ENCODE data around the gene FAM117B.
A peak's percentile ranks its signal among the peaks of the same experiment; 100 is the strongest.

FAM117B gene

DNA sequence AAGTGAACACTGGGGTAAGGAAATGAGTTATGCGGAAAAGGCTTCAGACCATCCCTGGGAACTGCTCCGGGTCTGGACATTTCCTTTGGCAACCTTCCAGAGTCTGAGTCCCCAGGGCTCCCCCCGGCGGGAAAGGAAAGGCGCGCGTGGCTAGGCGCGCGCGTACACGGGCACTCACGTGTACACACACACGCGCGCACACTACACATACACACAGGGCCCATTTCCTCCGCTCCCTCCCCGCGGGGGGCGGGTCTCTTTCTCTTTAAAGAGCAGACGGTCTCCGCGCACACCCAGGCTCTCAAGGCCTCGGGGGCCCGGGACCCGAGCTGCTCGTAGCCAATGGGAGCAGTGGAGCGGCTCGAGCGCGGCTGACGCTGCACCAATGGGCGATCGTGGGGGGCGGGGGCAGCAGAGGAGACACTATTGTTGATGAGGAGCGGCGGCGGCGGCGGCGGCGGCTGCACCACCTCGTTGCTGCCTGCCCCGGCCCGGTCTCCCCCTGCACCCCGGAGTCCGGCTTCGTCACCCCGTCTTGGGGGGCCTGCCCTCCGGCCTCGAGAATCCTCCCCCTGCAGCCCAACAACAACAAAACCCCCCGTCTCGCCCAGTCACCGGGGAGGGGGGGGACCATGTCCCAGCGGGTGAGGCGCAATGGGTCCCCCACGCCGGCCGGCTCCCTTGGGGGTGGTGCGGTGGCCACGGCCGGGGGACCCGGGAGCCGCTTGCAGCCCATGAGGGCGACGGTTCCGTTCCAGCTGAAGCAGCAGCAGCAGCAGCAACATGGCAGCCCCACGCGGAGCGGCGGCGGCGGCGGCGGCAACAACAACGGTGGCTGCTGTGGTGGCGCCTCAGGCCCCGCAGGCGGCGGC, at the start of gene FAM117B:
Gene FAM117B (plus strand): TSS at position 414 of the 872 bp plus-strand sequence. CDS start 219 bp downstream, at position 633.
- DNase-seq (ENCODE audit: low read depth): peak; percentile 99

DNA sequence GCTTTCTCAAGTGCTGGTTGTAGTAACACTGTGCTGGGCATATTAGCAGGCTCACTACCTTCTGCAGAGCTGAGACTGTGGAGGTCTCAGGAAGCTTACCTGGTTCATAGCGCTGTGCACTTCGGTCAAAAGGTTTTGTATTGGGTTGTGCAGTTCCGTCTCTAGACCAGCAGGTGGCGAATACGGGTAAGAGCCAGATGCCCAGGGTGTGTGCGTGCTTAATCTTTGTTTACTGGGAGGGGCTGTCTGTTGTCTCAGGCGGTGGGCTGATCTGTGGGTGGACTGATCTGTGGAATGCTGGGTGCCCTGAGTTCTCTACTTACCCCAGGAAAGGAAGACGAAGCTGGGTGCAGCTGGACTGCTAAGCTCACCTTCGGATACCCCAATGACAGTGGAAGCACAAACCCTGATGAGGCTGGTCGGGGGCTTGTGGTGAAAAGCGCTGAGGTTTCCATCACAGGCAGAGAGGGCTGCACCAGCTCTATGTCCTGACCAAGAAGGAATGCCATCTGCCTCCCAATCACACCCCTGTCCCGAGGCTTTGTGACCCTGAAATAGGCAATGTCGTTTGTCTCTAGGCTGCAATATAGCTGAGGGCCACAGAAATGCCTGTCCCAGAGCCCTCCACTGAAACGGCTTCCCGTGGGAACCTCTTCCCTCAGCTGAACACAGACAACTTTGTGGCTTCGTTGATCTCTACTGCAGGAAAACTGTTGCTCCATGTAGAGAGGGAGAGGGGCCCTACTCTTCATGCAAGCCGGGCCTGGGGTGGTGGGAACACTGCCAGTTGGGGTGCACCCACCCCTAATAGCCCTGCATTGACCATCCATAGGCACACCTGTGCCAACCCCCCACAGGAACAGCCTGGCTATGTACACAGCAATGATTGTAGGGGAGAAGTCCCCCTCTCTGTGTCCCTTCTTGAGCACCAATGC, 45.9 kb upstream of the FAM117B start:
- peak; percentile 45 for DNase-seq (ENCODE audit: low read depth)

DNA sequence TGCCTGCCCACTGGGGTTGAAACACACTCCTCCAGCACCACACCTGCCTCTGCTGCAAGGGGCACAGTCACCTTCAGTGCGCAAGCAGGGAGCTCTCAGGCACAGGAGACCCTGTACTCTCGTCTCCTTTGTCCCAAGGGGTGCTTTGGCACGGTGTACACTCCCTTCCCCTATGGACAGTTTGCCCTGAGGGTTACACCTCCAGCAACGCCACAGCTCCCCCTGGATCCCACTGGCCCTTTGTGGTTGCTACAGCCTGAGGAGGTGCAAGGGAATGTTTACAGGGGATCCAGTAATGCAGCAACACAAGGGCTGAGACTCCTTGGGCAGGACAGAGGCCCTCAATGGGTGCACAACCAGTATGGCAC, 45.2 kb upstream of the FAM117B start:
- DNase-seq (ENCODE audit: low read depth): no peak

DNA sequence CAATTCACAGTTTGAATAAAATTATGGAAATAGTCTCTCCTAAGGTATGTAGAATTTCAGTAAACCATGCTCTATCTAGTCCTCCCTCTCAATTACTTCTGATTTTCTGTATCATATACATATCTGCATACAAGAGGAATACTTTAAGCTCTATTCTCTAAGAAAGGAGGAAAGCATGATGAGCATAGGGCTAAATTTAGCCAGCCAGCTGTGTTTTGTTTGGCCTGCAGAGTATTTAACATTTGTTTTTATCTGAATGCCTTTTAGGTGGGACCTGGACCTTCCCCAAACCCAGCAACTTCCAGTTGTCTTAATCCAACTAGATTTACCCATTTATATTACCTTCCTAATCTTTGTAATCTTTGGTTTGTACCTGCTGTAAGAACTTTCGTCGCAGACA, 42.2 kb upstream of the FAM117B start:
- no peak for DNase-seq (ENCODE audit: low read depth)

DNA sequence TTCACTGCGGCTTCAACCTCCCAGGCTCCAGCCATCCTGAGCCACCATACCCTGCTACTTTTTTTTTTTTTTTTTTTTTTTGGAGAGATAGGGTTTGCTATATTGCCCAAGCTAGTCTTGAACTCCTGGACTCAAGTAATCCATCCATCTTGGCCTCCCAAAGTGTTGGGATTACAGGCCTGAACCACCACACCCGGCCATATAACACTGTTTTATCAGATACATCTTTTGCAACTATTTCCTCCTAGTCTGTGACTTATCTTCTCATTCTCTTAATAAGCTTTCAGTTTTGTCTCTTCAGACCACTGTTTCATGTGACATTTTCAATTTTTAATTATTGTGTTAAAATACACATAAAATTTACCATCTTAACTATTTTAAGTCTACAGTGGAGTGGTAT, 35.7 kb upstream of the FAM117B start:
- no peak for DNase-seq (ENCODE audit: low read depth)

DNA sequence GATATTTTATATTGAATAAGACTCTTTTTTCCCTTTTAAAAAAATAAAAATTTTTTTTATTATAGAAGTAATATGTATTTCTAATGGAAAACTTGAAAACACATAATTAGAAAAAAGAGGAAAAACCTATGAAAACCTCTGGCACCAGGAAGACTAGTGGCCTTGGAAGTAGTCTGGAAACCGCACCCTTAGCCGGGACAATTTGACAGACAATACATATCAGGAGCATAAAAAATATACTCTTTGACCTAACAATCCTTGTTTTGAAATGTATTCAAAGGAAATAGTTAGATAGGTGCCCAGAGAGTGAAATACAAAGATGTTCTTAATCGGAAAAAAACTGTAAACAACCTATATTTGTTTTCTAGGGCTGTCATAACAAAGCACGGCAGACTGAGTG, 34.9 kb upstream of the FAM117B start:
- DNase-seq (ENCODE audit: low read depth): no peak

DNA sequence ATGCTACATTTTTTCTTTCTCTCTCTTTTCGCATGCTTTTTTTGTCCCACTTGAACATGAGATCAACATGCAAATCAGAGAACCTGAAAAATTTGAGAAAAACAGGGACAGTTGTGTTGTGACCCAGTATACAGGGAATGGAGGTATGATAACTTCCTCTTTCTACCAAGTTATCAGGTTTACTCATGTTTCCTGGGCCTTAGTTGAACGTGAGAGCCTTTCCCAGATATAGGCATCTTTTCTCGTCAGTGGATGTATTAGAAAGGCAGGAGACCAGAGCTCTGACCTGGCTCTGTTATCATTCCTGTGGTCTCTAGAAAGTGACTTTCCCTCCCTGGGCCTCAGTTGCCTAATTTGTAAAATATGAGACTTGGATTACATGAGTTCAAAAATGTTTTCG, 30.1 kb upstream of the FAM117B start:
- no peak for DNase-seq (ENCODE audit: low read depth)

DNA sequence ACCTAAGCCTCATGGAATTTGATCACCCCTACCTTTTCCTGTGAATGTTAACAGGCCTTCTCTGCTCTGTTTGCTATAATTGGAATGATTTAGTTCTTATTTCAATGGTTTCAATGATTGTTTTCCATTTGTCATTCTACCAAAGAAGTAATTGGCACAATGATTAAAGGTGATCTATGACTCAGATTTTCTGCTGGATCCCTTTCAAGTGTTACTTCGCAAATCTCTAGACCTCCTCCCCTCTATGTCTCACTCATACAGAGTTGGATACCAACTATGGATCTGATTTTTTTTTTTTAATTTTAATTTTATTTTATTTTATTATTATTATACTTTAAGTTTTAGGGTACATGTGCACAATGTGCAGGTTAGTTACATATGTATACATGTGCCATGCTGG, 29.6 kb upstream of the FAM117B start:
- no peak for DNase-seq (ENCODE audit: low read depth)

DNA sequence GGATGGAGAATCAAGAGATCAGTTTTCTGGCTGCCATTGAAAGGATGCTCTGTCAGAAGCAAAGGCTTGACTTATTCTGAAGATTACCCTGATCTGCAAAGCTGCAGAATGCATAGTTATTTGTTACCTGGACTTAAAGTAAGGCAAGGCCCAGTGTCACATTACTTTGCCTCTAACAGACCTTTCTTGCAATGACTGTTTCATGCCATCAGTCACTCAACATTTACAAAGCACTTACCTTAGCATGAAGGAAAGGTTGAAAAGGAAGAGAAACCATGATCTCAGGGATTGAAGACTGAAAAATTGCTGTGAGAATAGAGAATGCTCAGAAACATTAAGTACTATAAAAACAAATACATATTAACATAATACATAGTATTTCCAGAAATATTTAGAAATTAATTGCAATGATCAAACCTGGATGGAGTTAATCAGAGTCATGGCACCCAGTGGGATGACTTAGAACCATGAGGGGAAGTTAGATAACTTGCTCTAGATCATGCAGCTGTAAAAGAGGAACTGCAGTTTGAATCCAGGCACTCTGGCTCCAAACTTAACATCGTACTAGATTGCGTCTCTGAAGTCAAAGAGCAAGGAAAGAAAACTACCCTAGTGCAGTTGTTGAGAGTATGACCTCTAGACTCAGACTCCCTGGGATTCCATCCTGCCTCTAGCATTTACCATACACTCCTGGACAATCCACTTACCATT, 26.5 kb upstream of the FAM117B start:
- no peak for DNase-seq (ENCODE audit: low read depth)

DNA sequence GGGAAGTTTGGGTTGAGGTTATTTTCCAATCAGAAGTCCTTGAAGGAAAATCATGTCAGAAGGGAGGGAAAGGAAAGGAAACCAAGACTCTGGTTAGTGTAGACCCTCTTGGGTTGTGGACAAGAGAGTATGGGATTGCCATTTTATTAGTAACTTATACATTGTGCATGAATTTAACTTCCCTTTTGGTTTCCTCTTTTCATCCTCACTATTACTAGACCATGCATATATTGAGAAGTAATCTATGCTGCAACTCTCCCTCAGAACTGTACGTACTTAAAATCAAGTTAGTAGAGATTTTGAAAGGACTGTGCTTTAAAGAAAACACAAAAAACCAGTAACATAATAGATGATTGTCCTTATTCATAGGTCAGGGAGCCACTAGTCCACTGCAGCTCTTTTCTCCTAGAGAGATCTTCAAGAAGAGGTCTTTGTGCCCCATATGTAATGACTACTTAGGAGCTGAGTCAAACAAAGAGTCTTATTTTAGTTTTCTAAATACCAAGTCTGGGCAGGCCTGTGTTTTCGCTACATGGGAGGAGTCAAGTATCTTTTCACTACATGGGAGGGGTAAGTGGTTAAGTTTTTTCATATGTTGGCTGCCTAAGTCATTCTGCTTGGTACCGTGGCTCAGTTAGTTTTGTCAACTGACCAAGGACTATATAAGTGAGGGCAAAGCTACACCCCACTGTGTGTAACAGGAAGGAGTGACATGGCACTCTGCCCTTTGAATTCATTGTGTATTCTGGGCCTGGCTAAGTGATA, 25.2 kb upstream of the FAM117B start:
- DNase-seq (ENCODE audit: low read depth): no peak

DNA sequence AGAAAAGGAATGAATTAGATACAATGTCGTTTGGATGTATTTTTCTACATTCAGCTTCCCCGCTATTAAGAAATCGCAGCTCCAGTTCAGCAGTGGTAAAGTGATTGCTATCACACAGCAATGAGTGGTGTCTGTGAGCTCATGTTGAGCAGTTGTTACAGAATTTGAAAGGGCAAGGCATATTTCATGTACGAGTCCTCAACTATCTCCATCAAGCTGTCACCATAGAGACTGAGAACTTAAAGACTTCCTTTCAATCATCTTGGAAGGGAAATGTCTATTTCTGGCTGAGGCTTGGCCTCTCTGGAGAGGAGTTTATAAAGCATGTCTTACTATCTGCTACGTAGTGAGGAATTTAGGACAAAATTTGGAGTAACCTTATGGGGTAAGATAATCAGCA, 24.4 kb upstream of the FAM117B start:
- DNase-seq (ENCODE audit: low read depth): no peak

DNA sequence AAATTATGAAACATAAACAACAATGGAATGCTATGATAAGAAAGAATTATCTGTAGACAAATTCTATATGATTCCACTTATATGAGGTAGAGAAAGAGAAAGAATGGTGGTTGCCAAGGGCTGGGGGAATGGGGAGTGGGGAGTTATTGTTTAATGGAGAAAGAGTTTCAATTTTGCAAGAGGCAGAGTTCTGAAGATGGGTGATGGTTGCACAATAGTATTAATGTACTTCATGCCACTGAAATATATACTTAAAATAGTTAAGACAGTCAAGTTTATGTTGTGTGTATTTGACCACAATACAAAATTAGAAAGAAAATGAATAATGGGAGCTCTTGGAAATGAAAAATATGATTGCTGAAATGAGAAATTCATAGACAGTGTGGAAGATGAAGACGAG, 22.6 kb upstream of the FAM117B start:
- DNase-seq (ENCODE audit: low read depth): no peak

DNA sequence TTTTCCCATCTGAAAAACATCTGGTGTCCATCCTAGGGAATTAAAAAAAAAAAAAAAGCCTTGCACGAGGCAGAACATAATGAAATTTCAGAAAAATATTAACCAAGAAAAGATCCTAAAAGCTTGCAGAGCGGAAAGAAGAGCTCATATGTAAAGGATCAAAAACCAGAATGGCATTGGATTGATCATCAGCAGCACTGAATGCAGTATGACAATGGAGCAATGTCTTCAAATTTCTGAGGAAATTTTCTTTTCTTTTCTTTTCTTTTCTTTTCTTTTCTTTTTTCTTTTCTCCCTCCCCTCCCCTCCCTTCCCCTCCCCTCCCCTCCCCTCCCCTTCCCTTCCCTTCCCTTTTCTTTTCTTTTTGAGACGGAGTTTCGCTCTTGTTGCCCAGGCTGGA, 21.3 kb upstream of the FAM117B start:
- no peak for DNase-seq (ENCODE audit: low read depth)

DNA sequence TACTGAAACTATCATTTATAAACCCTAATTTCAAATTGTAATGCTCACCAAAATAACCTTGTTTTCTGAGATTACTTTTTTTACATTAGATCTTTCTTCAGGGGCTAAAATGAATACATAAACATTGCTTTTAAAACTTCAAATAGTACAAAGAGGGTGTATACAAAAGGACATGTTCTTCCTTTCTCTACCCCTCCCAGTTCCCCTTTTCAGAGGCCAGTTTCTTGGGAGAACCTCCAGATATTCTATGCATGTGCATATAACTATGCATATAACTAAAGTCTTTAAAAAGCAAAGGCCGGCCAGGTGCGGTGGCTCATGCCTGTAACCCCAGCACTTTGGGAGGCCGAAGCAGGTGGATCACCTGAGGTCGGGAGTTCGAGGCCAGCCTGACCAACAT, 10.6 kb upstream of the FAM117B start:
- no peak for DNase-seq (ENCODE audit: low read depth)

DNA sequence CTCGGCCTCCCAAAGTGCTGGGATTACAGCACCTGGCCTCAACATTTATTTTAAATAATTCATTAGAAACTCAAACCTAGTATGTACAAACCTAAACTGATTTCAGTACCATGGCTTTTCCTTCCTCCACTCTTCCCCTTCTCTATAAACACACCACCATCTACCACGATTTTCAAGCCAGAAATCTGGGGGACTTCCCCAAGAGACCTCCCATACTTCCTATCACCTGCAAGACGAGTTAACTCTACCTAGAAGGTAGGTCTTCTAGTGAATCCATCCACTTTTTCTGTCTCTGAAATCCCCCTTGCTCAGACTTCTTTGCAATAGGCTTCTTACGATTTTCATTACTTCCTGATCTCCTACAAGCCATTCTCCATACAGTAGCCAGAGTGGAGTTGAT, 7.7 kb upstream of the FAM117B start:
- DNase-seq (ENCODE audit: low read depth): no peak

DNA sequence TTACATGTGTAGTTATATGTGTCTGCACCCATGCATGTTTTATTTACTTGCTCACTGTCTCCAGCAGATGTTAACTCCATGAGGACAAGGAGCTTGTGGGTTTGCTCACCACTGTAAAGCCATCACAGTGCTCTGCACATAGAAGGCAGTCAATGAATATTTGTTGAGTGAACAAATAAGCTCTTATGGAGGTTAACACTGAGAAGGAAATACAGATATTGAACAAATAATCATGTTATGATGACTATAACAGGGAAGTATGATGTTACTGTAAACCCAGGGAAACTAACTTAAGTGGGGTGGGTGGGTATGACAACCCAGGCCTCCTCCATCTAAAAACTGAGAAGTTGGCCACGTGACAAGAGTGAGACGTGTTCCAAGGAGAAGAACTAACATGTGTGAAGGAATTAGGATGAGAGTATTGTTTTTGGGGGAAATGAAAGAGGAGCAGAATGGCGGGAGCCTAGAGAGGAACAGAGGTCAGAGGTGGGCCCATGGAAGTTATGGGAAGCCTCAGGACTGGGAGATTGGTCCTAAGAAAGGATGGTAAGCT, 6.0 kb upstream of the FAM117B start:
- no peak for DNase-seq (ENCODE audit: low read depth)

DNA sequence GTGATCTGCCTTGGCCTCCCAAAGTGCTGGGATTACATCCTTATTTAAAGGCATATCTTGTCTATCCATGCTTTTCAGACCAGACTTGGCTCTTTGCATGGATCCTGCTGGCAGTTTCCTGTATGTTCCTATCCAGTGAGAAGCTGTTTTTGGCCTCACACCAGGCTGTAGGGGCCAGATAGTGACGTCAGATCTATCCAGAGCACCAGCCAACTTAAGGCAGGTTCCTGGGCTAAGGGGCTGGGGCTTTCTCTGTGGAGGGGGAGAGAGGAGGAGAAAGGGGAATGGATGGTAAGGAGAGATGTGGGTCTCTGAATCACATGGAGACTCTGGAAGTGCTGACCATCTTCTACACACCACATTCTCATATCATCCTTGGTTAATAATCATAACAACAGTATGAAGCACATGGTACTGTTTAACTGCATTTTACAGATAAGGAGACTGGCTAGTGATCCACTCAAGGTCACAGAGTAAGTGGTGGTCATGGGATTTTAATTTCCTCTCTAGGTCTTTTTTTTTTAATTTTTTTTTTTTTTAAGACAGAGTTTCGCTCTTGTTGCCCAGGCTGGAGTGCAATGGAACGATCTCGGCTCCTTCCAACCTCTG, 2.0 kb upstream of the FAM117B start:
- DNase-seq (ENCODE audit: low read depth): no peak

DNA sequence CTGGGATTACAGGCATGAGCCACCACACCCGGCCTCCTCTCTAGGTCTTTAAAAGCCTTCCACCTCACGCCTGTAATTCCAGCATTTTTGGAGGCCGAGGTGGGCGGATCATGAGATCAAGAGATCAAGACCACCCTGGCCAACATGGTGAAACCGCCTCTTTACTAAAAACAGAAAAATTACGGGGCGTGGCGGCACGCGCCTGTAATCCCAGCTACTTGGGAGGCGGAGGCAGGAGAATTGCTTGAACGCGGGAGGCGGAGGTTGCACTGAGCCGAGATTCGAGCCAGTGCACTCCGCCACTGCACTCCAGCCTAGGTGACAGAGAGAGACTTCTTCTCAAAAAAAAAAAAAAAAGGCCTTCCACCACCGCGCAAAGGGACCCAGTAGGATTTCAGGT, 1.3 kb upstream of the FAM117B start:
- DNase-seq (ENCODE audit: low read depth): no peak

DNA sequence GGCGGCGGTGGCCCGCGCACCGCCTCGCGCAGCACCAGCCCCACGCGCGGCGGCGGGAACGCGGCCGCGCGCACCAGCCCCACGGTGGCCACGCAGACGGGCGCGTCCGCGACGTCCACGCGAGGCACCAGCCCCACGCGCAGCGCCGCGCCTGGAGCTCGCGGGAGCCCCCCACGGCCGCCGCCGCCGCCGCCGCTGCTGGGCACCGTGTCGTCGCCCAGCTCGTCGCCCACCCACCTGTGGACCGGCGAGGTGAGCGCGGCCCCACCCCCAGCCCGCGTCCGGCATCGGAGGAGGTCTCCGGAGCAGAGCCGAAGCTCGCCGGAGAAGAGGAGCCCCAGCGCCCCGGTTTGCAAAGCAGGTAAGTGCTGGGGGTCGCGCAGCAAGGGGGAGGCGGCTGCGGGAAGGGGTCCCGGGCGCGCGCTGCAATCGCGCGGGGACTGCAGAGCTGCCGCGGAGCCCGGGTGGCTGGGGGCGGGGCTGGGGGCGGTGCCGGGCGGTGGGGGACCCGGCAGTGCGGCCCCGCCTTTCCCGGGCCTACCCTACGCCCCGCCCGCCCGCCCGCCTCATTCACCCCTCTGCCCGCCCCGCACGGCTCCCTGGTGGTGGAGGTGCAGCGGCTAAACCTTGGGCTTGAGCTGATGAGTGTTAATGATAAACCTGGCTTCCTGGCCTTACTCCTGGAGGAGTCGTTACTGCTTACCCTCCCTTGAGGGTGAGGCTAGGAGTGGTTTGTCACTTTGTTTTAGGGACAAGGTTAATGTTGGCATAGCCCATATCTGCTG, 851 bp downstream of the FAM117B start:
- peak; percentile 83 for DNase-seq (ENCODE audit: low read depth)

DNA sequence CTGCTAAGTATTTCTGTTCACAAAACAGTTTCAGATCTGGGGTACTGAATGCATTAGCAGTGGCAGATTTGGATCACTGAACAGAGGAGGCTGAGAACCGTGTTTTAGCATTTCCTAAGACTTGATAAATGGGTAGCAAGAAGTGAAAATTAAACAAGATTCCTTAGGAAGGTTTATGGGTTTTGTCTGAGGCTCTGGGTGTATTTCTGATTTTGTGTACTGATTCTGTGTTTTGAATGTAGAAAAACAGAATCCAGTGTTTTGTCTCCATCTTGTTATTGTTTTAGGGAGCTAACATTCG, 1.4 kb downstream of the FAM117B start:
- no peak for DNase-seq (ENCODE audit: low read depth)
